Measurements from ENCODE around the gene SNCAIP.

Gene SNCAIP

GRCh38 chr5:122406181-122406580 is 94.1 kb downstream of the SNCAIP start:
- TF ChIP-seq ZNF8 (CRISPR knock-in tag; IDR thresholded peaks at IDR 0.05) (no peak), PATZ1 (CRISPR knock-in tag; IDR thresholded peaks at IDR 0.05; ENCODE audit: borderline replicate concordance) (no peak), ZFP3 (CRISPR knock-in tag; IDR thresholded peaks at IDR 0.05) (no peak), BACH2 (CRISPR knock-in tag; IDR thresholded peaks at IDR 0.05; ENCODE audit: borderline replicate concordance) (no peak), CREB5 (CRISPR knock-in tag; IDR thresholded peaks at IDR 0.05; ENCODE audit: low read depth) (no peak), ZC3H10 (CRISPR knock-in tag; IDR thresholded peaks at IDR 0.05) (no peak), TOX (CRISPR knock-in tag; IDR thresholded peaks at IDR 0.05; ENCODE audit: borderline replicate concordance) (no peak), ISL1 (CRISPR knock-in tag; IDR thresholded peaks at IDR 0.05) (no peak), SNAI2 (CRISPR knock-in tag; IDR thresholded peaks at IDR 0.05) (no peak), ESRRG (CRISPR knock-in tag; IDR thresholded peaks at IDR 0.05) (no peak), CSDC2 (CRISPR knock-in tag; IDR thresholded peaks at IDR 0.05) (no peak)
- TF ChIP-seq, protein P1, sequence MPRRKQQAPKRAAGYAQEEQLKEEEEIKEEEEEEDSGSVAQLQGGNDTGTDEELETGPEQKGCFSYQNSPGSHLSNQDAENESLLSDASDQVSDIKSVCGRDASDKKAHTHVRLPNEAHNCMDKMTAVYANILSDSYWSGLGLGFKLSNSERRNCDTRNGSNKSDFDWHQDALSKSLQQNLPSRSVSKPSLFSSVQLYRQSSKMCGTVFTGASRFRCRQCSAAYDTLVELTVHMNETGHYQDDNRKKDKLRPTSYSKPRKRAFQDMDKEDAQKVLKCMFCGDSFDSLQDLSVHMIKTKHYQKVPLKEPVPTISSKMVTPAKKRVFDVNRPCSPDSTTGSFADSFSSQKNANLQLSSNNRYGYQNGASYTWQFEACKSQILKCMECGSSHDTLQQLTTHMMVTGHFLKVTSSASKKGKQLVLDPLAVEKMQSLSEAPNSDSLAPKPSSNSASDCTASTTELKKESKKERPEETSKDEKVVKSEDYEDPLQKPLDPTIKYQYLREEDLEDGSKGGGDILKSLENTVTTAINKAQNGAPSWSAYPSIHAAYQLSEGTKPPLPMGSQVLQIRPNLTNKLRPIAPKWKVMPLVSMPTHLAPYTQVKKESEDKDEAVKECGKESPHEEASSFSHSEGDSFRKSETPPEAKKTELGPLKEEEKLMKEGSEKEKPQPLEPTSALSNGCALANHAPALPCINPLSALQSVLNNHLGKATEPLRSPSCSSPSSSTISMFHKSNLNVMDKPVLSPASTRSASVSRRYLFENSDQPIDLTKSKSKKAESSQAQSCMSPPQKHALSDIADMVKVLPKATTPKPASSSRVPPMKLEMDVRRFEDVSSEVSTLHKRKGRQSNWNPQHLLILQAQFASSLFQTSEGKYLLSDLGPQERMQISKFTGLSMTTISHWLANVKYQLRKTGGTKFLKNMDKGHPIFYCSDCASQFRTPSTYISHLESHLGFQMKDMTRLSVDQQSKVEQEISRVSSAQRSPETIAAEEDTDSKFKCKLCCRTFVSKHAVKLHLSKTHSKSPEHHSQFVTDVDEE (CRISPR knock-in tag; IDR thresholded peaks at IDR 0.05), result no peak
- TF ChIP-seq, protein P2, sequence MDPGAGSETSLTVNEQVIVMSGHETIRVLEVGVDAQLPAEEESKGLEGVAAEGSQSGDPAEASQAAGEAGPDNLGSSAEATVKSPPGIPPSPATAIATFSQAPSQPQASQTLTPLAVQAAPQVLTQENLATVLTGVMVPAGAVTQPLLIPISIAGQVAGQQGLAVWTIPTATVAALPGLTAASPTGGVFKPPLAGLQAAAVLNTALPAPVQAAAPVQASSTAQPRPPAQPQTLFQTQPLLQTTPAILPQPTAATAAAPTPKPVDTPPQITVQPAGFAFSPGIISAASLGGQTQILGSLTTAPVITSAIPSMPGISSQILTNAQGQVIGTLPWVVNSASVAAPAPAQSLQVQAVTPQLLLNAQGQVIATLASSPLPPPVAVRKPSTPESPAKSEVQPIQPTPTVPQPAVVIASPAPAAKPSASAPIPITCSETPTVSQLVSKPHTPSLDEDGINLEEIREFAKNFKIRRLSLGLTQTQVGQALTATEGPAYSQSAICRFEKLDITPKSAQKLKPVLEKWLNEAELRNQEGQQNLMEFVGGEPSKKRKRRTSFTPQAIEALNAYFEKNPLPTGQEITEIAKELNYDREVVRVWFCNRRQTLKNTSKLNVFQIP (CRISPR knock-in tag; IDR thresholded peaks at IDR 0.05; ENCODE audit: borderline replicate concordance, low read depth), result no peak
- ATAC-seq, result no peak

GRCh38 chr5:122408592-122409224 is 96.7 kb downstream of the SNCAIP start:
- TF ChIP-seq ZNF8 (CRISPR knock-in tag; IDR thresholded peaks at IDR 0.05), result no peak
- no peak for TF ChIP-seq ZNF70 (CRISPR knock-in tag; IDR thresholded peaks at IDR 0.05)
- TF ChIP-seq PATZ1 (CRISPR knock-in tag; IDR thresholded peaks at IDR 0.05; ENCODE audit: borderline replicate concordance), result no peak
- TF ChIP-seq ZC3H10 (CRISPR knock-in tag; IDR thresholded peaks at IDR 0.05), result no peak
- TF ChIP-seq, protein P2 (CRISPR knock-in tag; IDR thresholded peaks at IDR 0.05; ENCODE audit: borderline replicate concordance, low read depth), result no peak
- TF ChIP-seq CSDC2 (CRISPR knock-in tag; IDR thresholded peaks at IDR 0.05), result no peak
- no peak for TF ChIP-seq TCF4 (CRISPR knock-in tag; IDR thresholded peaks at IDR 0.05; ENCODE audit: borderline replicate concordance)
- TF ChIP-seq SNAI2 (CRISPR knock-in tag; IDR thresholded peaks at IDR 0.05), result no peak
- TF ChIP-seq, protein P1 (CRISPR knock-in tag; IDR thresholded peaks at IDR 0.05), result no peak
- TF ChIP-seq, protein P3, sequence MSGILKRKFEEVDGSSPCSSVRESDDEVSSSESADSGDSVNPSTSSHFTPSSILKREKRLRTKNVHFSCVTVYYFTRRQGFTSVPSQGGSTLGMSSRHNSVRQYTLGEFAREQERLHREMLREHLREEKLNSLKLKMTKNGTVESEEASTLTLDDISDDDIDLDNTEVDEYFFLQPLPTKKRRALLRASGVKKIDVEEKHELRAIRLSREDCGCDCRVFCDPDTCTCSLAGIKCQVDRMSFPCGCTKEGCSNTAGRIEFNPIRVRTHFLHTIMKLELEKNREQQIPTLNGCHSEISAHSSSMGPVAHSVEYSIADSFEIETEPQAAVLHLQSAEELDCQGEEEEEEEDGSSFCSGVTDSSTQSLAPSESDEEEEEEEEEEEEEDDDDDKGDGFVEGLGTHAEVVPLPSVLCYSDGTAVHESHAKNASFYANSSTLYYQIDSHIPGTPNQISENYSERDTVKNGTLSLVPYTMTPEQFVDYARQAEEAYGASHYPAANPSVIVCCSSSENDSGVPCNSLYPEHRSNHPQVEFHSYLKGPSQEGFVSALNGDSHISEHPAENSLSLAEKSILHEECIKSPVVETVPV (CRISPR knock-in tag; IDR thresholded peaks at IDR 0.05), result no peak
- TF ChIP-seq ESRRG (CRISPR knock-in tag; IDR thresholded peaks at IDR 0.05), result no peak
- TF ChIP-seq RARB (CRISPR knock-in tag; IDR thresholded peaks at IDR 0.05), result no peak
- TF ChIP-seq ISL1 (CRISPR knock-in tag; IDR thresholded peaks at IDR 0.05), result no peak
- TF ChIP-seq TOX (CRISPR knock-in tag; IDR thresholded peaks at IDR 0.05; ENCODE audit: borderline replicate concordance), result no peak
- no peak for TF ChIP-seq PPARA (CRISPR knock-in tag; IDR thresholded peaks at IDR 0.05; ENCODE audit: borderline replicate concordance)
- TF ChIP-seq CREB5 (CRISPR knock-in tag; IDR thresholded peaks at IDR 0.05; ENCODE audit: low read depth), result no peak
- no peak for TF ChIP-seq ARNTL (CRISPR knock-in tag; IDR thresholded peaks at IDR 0.05; ENCODE audit: borderline replicate concordance, low read depth)
- no peak for TF ChIP-seq ZFP3 (CRISPR knock-in tag; IDR thresholded peaks at IDR 0.05)
- ATAC-seq, result no peak

Data from SK-N-SH treated with all-trans-retinoic acid at 6 μM for 48 hours (cell line).